NCI-H345 treated with DMSO at 0.1 percent for 48 hours (cell line): Measurements from ENCODE around the gene RAD51AP2.

Source experiments
- DNase-seq: peaks from one replicate; lab custom pipeline; 2025; ENCODE audit not compliant: unreplicated experiment; lab: John Stamatoyannopoulos, UW

RAD51AP2 gene

DNA sequence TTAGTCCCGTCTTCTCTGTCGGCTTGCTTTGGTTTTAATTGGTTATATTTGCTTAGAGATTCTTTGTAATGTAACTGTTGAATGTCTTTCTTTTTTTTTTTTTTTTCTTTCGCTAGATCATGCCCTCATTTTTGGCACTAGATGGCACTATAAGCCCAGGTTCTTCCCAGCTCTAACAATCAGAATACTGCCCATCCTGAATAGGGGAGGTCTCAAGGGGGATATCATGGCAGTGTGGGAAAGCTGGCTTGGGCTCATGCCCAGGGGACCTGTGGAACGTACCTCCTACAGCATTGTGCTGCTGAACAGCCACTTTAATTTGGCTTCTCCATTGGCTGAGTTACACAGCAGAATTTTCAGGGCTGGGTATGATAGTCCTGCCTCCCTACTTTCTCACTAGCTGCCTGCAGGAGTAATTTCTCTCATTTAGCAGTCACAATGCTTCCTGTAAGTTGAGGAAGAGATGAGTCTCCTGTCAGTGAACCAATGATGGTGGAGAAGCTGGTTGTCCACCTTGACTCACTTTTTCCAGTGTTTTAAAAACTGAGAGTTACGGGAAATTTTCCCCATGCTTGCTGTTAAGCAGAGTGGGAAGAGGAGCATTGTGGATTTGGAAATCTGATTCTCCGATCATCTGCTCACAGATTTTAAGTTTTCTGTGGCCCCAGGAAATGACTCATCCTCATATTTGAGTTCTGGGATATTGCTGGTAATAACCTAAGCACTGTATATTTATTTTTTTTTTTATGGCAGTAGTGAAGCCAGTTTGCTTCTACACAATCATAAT is 47.2 kb downstream of the RAD51AP2 start:
- DNase-seq, result no peak

DNA sequence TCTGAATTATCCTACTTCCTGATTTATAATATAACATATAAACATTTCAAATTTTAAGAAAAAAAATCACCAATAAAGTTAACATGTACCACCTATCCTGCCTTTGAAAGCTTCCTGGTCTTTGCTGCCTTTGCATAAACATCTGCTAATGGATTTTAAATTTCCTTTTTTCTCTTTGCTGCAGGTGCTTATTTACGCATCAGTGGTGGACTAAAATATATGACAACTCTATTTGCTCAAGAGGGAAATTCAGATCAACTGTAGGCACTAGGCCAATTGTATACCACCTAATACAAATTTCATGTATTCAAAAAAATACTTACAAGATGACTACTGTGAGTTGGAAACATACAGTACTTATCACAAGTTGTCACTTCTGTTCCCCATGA is 57.2 kb downstream of the RAD51AP2 start:
- DNase-seq, result peak; percentile 69
